WTC11 (cell line): Measurements from ENCODE around the gene TBC1D22B.

Experiments
- SMAD4 ChIP-seq: sonication (generic); formaldehyde crosslinking; IDR thresholded peaks from 2 replicates; pipeline ENCODE4 v1.8.0; 2022; ENCODE audit warnings: mild to moderate bottlenecking, missing genetic modification reagents
- ZNF263 ChIP-seq: sonication (generic); formaldehyde crosslinking; IDR thresholded peaks from 2 replicates; pipeline ENCODE4 v1.8.1; 2022; ENCODE audit warnings: low read depth, mild to moderate bottlenecking, moderate library complexity, missing genetic modification reagents
- TF ChIP-seq, protein P1 (sequence below): fragments of 200-600 bp; IDR thresholded peaks from 2 replicates; pipeline ENCODE4 v1.8.0; 2022; ENCODE audit warnings: antibody characterized with exemption

DNA sequence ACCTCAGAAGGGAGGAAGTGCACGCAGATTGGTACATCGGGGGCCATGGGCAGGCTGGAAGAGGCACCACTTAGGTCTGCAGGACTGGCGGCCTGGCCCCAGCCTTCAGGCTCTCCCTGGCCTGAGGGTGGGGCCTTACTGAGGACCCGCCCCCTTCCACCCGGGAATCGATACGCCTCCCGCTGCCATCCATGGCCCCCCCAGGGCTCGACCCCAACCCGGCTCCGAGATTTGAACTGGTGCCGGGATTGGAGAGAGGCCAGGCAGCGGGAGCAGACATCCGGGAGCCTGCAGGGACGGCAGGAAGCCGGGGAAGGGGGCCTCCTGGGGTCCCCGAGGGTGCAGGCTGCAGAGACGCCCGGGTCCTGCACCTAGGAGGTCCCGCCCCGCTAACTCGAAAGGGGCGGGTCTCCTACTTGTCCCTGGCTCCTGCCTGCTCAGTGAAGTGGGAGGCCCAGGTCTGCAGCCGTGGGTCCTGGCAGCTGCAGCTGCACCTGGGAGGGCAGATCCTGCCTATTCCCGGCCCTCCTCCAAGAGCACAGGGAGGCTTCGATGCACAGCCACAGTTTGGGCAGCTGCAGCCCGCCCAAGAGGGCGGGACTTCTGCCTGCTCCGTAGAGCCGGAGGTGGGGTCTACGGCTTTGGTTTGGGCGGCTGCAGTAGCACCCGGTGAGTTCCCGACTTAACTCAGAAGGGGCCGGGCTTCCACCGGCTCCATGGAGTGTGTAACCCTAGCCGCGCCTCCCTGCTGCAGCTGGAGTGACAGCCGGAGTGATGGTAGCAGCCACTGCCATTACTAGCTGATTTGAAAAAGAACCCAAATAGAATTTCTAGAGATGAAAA, 35.2 kb upstream of the TBC1D22B start:
- TF ChIP-seq SMAD4 (CRISPR knock-in tag) (no peak), ZNF263 (CRISPR knock-in tag) (no peak)
- TF ChIP-seq, protein P1, sequence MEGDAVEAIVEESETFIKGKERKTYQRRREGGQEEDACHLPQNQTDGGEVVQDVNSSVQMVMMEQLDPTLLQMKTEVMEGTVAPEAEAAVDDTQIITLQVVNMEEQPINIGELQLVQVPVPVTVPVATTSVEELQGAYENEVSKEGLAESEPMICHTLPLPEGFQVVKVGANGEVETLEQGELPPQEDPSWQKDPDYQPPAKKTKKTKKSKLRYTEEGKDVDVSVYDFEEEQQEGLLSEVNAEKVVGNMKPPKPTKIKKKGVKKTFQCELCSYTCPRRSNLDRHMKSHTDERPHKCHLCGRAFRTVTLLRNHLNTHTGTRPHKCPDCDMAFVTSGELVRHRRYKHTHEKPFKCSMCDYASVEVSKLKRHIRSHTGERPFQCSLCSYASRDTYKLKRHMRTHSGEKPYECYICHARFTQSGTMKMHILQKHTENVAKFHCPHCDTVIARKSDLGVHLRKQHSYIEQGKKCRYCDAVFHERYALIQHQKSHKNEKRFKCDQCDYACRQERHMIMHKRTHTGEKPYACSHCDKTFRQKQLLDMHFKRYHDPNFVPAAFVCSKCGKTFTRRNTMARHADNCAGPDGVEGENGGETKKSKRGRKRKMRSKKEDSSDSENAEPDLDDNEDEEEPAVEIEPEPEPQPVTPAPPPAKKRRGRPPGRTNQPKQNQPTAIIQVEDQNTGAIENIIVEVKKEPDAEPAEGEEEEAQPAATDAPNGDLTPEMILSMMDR = no peak
